ENCODE data around the gene AMMECR1L.
"Not testable (repeated sequence)": the region's sequence is repeated elsewhere in the genome, so short reads cannot be mapped to it uniquely, and the experiment has no call there.

Gene AMMECR1L

GRCh38 chr2:127888772-127889171 is 3.0 kb upstream of the AMMECR1L start:
- peaks cover 40% of the 10 kb centered on the region for H3K4me1 Mint-ChIP-seq
- H3K27me3 Mint-ChIP-seq (ENCODE audit: low read depth), result no peaks in the 10 kb centered on the region
- H3K27ac Mint-ChIP-seq, result peak overlapping the region in 2 of 3 experiments; percentile 54
- peaks cover 12% of the 10 kb centered on the region for H3K36me3 Mint-ChIP-seq (ENCODE audit: low read depth)
- H3K4me3 Mint-ChIP-seq, result peak overlapping the region in 1 of 3 experiments; percentile 73
- no peaks in the 10 kb centered on the region for H3K9me3 Mint-ChIP-seq
- no peak for TF ChIP-seq CTCF (IDR thresholded peaks at IDR 0.05; ENCODE audit: unreplicated experiment in 3 of 3)

GRCh38 chr2:127887776-127888130 is 2.0 kb upstream of the AMMECR1L start:
- no peaks in the 10 kb centered on the region for H3K9me3 Mint-ChIP-seq
- peaks cover 37% of the 10 kb centered on the region for H3K4me1 Mint-ChIP-seq

GRCh38 chr2:127887082-127887775 is 1.5 kb upstream of the AMMECR1L start:
- Mint-ChIP-seq H3K4me1 (peaks cover 36% of the 10 kb centered on the region), H3K27me3 (ENCODE audit: low read depth) (no peaks in the 10 kb centered on the region), H3K4me3 (peak overlapping the region; percentile 86 to 93 (median 92)), H3K27ac (peak overlapping the region; percentile 97 to 98 (median 98)), H3K36me3 (ENCODE audit: low read depth) (peaks cover 18% of the 10 kb centered on the region), H3K9me3 (no peaks in the 10 kb centered on the region)
- TF ChIP-seq CTCF (IDR thresholded peaks at IDR 0.05; ENCODE audit: unreplicated experiment in 3 of 3), result no peak

More at GRCh38 chr2:127887776-127888130, 2.0 kb upstream of the AMMECR1L start:
- H3K27ac Mint-ChIP-seq, result peak overlapping the region; percentile 97 to 98 (median 98)
- no peaks in the 10 kb centered on the region for H3K27me3 Mint-ChIP-seq (ENCODE audit: low read depth)
- peak overlapping the region; percentile 86 to 93 (median 92) for H3K4me3 Mint-ChIP-seq
- TF ChIP-seq CTCF (IDR thresholded peaks at IDR 0.05; ENCODE audit: unreplicated experiment in 3 of 3), result no peak
- H3K36me3 Mint-ChIP-seq (ENCODE audit: low read depth), result peaks cover 18% of the 10 kb centered on the region

GRCh38 chr2:127886593-127886935 is 808 bp upstream of the AMMECR1L start:
- H3K36me3 Mint-ChIP-seq (ENCODE audit: low read depth), result peaks cover 23% of the 10 kb centered on the region
- peaks cover 29% of the 10 kb centered on the region for H3K4me1 Mint-ChIP-seq
- not testable (repeated sequence) for H3K9me3 Mint-ChIP-seq; H3K27me3 Mint-ChIP-seq (ENCODE audit: low read depth)
- peak overlapping the region; percentile 86 to 92 (median 86) for H3K4me3 Mint-ChIP-seq
- H3K27ac Mint-ChIP-seq, result peak overlapping the region; percentile 86 to 98 (median 97)

GRCh38 chr2:127884861-127885740 is 655 bp downstream of the AMMECR1L start:
- Mint-ChIP-seq H3K4me1 (peaks cover 27% of the 10 kb centered on the region), H3K36me3 (ENCODE audit: low read depth) (peaks cover 35% of the 10 kb centered on the region), H3K4me3 (peak overlapping the region; percentile 94 to 98 (median 97)), H3K27ac (peak overlapping the region; percentile 77 to 98 (median 96))
- not testable (repeated sequence) for H3K9me3 Mint-ChIP-seq; H3K27me3 Mint-ChIP-seq (ENCODE audit: low read depth)
- TF ChIP-seq CTCF (IDR thresholded peaks at IDR 0.05; ENCODE audit: unreplicated experiment in 3 of 3), result peak in 2 of 3 experiments; percentile 31 to 47

GRCh38 chr2:127884436-127884835 is 1.3 kb downstream of the AMMECR1L start:
- Mint-ChIP-seq H3K4me1 (peaks cover 27% of the 10 kb centered on the region), H3K27me3 (ENCODE audit: low read depth) (no peaks in the 10 kb centered on the region), H3K36me3 (ENCODE audit: low read depth) (peaks cover 40% of the 10 kb centered on the region), H3K9me3 (no peaks in the 10 kb centered on the region), H3K4me3 (peak overlapping the region; percentile 94 to 98 (median 97)), H3K27ac (peak overlapping the region; percentile 77 to 98 (median 96))
- TF ChIP-seq CTCF (IDR thresholded peaks at IDR 0.05; ENCODE audit: unreplicated experiment in 3 of 3), result no peak

Measured in nephron (organoid).